HG02798 (cell line): Measurements from ENCODE around the gene IGFL2.
"Not testable (repeated sequence)": the region's sequence is repeated elsewhere in the genome, so short reads cannot be mapped to it uniquely, and the experiment has no call there.

ENCODE experiments used
- ATAC-seq: cut with Tn5 transposase; IDR thresholded peaks from one replicate; pipeline ENCODE4 v1.9.1; 2021; ENCODE audit warnings: mild to moderate bottlenecking; ENCODE audit not compliant: unreplicated experiment, poor library complexity

Gene IGFL2

GRCh38 chr19:46186101-46186716, 38.2 kb downstream of the IGFL2 start:
- no peak for ATAC-seq

DNA sequence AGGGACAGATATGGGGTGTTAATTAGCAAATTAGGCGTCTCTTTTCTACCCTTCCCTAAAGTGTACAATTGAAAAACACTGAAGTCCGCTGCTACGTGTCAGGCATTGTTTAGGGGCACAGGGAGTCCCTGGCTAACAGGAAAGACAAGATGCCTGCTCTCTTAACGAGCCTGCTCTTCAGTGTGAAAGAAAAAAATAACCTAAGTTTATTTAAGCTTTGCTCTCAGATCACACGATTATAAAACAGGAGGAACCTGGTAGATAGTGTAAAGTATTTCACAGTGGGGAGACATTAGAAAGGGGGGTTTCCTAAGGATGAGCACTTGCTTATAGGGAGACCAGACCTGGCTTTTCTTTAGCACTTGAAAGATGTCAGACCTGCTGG, 38.7 kb downstream of the IGFL2 start:
- no peak for ATAC-seq

DNA sequence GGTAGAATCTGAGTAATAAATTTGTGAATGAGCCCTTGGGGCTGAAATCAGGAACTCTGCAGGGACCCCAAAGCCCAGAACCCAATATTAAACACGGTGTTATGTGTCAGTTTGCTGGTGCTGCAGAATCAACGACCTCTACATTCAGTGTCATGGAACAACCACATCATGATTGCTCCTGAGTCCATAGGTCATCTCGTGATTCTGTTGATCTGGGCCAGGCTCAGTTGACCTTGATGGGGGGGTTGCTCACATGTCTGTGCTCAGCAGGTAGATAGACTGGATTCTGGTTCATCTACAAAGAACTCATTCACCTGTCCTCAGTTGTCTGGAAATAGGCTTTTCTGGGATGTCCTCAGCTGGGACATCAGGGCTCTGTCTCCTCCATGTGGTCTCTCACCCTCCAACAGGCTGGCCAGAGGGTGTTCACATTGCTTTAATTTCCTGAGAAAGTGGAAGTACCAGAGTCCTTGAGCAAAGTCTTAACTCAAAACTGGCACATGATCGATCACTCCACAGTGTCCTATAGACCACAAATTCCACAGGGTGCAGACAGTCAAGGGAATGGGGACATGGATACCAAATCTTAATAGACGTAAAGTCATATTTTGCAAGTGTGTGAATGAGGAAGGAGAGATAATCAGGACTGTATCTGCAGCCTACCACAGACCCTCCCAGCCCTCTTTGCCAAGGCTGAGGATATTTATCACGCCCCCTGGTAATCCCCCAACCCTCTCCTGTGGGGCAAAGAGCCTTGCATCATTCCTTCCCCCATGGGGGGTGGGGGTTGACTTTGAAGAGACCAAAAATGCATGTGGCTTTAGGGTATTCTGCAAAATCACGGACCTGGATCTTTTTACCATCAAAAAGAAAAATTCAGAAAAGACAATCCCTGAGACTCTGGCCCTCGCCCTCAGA, 42.2 kb downstream of the IGFL2 start:
- no peak for ATAC-seq

GRCh38 chr19:46191356-46191755, 43.3 kb downstream of the IGFL2 start:
- no peak for ATAC-seq

- no peak for ATAC-seq
These were observed 43.9 kb downstream of the IGFL2 start for GRCh38 chr19:46191972-46192371.

- ATAC-seq: not testable (repeated sequence)
These were observed 44.6 kb downstream of the IGFL2 start for GRCh38 chr19:46192626-46192991.

DNA sequence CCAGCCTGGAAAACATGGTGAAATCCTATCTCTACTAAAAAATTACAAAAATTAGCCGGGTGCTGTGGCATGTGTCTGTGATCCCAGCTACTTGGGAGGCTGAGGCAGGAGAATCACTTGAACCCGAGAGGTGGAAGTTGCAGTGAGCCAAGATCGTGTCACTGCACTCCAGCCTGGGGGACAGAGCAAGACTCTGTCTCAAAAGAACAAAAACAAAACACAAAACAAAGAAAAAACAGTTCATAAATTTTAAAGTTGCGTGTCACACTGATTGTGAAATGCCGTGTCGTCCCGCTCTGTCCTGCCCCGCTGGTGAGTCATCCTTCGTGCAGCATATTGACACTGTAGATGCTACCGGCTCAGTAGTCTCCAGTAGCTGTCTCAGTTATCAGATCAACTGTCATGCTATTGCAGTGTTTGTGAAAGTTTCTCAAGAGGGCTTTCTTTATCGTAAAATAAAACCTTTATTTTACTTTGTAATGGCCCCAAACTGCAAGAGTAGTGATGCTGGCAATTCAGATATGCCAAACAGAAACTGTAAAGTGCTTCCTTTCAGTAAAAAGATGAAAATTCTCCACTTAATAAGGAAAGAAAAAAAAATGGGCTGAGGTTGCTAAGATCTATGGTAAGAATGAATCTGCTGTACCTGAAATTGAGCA, 45.1 kb downstream of the IGFL2 start:
- no peak for ATAC-seq

- no peak for ATAC-seq
These were observed 45.6 kb downstream of the IGFL2 start for GRCh38 chr19:46193678-46194077.

DNA sequence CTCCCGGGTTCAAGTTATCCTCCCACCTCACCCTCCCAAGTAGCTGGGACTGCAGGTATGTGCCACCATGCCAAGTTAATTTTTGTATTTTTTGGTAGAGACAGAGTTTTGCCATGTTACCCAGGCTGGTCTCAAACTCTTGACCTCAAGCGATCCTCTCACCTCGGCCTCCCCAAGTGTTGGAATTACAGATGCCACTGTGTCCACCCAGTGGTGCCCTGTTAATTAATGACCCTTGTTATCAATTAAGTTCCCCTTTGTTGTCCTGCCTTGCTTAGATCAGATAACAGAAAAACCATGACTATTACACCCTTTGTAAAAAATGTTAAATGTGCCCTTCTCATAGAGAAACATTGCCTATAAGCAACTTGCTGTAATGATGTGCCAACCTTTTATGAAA, 47.1 kb downstream of the IGFL2 start:
- ATAC-seq: no peak

DNA sequence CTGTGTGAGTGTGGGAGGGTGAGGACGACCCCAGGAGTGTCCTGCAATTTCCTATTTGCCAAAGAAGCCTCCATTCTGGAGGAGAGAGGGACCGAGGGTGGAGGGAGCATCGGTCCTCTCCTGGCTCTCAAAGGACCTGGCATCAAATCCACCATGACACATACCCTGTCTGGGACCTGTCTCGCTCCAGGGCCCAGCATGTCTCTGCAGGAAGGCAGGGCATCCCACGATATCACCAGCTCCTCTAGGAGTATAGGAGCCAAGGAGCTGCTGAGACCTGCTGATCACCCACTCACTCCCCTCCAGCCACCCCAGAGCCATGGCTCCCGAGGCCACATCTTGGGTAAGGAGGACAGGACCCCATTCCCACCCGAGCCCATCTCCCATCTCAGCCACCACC, 47.9 kb downstream of the IGFL2 start:
- not testable (repeated sequence) for ATAC-seq

GRCh38 chr19:46196410-46197124, 48.5 kb downstream of the IGFL2 start:
- ATAC-seq: no peak

GRCh38 chr19:46197314-46198070, 49.5 kb downstream of the IGFL2 start:
- ATAC-seq: no peak

DNA sequence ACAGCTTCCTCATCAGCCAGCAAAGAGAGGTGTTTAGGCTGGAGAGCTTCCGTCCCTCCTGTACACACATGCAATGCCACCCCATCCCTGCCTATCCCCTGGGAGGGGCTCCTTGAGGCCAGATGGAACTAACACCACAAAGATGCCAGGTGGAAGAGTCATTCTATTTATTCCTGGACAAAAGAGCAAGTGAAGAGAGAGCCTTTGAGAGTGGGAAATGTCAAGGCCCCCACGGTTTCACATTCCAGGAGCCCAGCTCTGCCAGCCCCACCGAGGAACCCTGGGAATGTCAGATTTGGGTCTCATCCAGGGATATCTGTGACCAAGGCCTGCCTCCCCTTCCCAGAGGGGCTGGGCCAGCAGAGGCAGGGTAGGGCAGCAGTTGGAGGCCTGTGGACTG, 50.7 kb downstream of the IGFL2 start:
- ATAC-seq: no peak

DNA sequence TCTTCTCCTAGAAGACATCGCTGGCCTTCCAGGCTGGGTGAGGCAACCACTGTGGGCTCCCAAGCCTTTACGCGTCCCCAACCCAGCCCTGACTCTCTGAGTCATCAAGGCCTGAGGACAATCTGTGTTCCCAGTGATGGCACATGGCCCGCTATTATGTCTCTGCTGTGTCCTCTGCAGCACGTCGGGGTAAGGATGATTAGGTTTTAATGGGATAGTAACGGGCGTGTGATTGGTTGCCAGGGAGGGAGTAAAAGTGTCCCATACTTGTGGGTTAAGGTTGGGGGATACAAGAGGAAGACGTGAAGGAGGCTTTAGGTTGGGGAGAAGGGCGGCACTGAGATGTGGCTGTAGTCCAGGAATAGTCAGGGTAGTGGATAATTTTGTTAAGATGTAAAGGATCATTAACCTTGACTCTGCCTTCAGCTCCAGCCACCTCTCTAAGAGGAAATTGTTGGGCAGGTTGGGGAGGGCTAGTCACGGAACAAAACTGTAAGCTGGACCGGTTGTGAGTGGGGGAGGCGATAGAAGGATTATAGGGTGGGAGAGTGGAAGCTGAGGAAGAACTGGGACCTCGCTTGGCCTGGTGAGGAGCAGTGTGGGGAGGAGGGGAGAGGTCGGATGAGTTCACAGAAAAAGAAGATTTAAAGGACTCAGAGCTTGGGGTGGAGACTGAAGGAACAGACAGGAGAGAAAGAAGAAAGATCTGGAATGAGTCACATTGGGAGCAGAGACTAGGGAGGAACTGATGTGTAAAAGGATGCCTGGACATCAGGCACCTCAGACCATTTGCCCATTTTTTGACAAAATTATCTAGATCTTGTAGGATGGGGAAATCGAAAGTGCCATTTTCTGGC, 53.6 kb downstream of the IGFL2 start:
- no peak for ATAC-seq

GRCh38 chr19:46202426-46202825, 54.4 kb downstream of the IGFL2 start:
- ATAC-seq: no peak

GRCh38 chr19:46202872-46203860, 55.1 kb downstream of the IGFL2 start:
- ATAC-seq: no peak

GRCh38 chr19:46204008-46204407, 56.0 kb downstream of the IGFL2 start:
- ATAC-seq: no peak
